ENCODE results near the gene NFATC2. TPM values are rescaled to one million over a fixed set of nuclear protein-coding genes. Genes with fewer than 3 reads are reported as not detected.
"Not testable (repeated sequence)": the region's sequence is repeated elsewhere in the genome, so short reads cannot be mapped to it uniquely, and the experiment has no call there.

Gene NFATC2
- total RNA-seq, 1 donor from 2014 or later, result 11.0 TPM

DNA sequence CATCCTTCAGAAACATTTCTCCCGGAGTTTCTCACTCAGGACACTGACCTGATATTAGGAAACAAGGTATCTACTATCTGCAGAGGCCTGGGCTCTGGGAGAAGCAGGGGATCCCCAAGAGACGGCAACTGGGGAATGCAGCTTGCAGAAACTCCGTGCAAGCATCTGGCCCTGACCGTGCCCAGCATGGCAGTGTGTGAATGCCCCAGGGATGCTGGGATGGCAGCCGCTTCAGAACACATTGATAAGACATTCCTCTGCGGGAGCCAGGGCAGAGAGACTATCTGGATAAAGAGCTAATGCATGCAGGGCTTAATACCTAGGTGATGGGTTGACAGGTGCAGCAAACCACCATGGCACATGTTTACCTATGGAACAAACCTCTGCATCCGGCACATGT is 55.4 kb downstream of the NFATC2 start:
- DNase-seq (ENCODE audit: low spot score) (peak; percentile 37), ATAC-seq (no peak)
- intact Hi-C loops (cut with DNase I), result loop anchor here (10.0 kb wide), 1 partner anchor 58 kb away; the partner anchor contains the start of gene NFATC2

DNA sequence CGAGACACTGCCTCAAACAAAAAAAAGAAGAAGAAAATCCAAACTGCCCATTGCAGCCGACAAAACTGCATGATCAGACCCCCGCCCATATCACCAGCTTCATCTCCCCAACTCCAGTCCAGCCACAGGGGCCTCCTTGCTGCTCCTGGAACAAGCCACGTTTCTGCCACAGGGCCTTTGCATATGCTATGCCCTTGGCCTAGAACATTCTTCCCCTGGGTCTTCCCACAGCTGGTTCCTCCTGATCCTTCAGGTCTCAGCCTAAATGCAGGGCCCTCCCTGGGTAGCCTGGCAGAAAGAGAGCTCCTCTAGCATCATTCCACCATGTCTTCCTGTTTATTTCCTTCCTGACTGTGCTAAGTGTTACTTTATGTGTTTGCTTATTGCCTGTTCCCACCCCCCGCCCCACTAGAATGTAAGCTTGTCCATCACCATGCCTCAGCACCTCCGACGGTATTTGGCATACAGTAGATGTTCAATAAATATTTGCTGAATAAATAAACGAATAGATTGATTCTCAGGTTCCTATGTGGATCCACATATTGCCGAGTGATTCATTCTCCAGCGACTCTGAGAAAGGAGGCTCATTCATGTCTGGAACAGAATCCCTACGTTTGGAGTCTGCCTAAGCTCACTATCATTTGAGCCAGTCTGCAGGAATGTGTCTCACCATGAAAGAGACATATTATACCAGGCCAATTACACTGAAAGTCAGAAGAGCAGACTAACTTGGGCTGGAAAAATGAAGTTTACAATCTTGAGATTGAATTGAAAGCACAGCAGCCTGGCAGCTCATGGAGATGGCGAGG is 56.1 kb downstream of the NFATC2 start:
- DNase-seq (ENCODE audit: low spot score) (peak; percentile 49), ATAC-seq (no peak)
- intact Hi-C loops (cut with DNase I), result loop anchor here (10.0 kb wide), 1 partner anchor 58 kb away; the partner anchor contains the start of gene NFATC2

DNA sequence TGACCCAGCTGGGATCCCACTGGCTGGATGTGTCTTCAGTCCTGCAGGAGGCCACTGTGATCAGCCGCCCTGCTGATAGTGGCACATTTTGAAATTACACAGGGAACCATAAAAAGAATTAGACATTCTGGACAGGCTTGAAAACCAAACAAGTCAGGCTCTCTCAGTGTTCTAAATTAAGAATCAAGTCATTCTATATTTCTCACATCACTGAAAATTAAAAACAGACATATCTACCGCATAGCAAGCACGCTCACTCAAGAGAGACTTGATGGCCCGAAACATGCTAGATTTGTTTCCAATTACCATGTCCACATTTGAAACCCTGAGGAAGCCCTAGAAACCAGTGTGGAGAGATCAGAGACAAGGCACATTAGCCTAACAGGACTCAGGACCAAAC is 57.7 kb downstream of the NFATC2 start:
- no peak for ATAC-seq
- intact Hi-C loops (cut with DNase I), result loop anchor here (10.0 kb wide), 1 partner anchor 60 kb away; the partner anchor contains the start of gene NFATC2
- DNase-seq (ENCODE audit: low spot score), result no peak

DNA sequence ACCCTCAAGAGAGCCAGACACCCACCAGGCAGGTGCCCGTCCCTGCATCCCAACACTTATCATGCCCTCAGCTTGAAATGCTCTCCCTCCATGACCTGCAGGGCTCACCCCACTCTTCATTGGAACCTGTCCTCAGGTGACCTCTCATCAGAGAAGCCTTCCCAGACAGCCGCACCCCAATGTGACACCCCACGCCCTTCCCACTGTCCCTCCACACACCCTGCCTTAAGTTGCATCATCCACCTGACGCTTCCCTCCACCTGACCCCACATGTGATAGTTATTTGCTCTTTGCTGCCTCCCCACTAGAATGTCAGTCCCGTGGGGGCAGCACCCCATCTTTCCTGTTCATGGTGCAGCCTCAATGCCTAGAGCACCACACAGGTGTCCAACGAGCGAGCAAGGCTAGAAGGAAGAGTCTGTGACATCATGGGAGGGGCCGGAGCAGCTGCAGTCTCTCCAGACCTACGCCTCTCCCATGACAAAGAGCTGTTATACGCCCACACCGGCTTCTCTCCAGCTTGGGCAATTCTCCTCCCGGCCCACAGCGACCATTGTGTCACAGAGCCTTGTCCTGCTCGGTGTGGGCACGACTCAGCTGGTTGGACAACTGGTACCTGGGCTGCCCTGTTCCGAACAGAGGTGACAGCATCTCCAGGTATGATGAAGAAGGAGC is 58.2 kb downstream of the NFATC2 start:
- DNase-seq (ENCODE audit: low spot score) (peak; percentile 63), ATAC-seq (peak; percentile 74)
- intact Hi-C loops (cut with DNase I), result loop anchor here (10.0 kb wide), 1 partner anchor 61 kb away; the partner anchor contains the start of gene NFATC2

DNA sequence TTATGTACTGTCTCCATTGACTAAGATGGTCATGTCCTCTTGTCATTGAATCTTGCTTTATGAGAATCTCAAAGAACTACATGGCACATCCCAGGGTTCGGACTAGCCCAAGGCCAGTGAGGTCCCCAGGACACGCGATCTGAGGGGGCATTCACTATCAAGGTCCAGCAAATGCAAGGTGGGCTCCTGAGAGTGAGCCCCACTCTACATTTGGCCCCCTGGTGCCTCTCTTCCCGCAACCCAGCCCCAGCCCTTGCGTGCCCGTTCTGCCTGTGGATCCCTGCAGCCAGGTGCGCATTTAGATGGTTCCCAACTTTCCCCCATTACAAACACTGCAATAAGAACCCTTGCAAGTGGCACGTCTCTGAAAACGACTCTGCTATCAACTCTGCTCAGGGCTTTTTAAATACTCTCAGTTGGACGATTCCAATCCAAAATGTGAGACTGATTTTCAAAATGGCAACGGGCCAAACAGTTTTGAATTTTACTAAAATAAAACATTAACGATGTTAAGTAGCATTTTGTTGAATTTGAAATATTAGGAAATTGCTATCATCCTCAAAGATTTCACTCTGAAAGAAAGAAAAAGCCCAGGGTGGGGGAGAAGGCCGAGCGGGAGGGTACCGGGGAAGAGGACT is 59.6 kb downstream of the NFATC2 start:
- ATAC-seq (no peak), DNase-seq (ENCODE audit: low spot score) (peak; percentile 45)
- intact Hi-C loops (cut with DNase I), result loop anchor here (10.0 kb wide), 1 partner anchor 62 kb away; the partner anchor contains the start of gene NFATC2

DNA sequence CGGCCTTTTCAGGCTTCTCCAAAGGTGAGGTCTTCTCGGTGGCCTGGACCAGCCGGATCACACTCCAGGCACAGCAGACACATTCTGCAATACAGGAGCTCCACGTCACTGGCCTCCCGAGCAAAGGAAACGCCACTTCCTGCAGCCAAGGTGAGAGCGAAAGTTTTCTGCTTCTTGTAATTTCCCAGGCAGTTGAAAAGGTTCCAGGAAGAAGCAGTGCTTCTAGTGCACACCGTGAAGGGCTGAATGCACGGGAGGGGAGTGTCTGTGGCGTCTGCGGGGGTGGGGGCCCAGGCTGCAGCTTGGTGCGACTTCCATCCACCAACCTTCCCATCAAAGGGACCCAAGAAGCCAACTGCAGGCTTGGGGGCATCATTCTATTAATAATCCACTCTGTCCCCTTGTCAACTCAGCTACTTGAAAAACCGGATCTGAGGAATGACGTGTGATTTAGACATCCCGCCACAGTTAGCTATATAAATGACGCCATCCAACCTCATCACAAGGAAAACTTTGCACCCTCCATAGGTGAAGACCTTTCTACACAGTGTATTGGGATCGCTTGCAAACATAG is 61.1 kb downstream of the NFATC2 start:
- ATAC-seq, result no peak
- DNase-seq (ENCODE audit: low spot score), result peak; percentile 35
- intact Hi-C loops (cut with DNase I), result loop anchor here (10.0 kb wide), 1 partner anchor 63 kb away; the partner anchor contains the start of gene NFATC2

DNA sequence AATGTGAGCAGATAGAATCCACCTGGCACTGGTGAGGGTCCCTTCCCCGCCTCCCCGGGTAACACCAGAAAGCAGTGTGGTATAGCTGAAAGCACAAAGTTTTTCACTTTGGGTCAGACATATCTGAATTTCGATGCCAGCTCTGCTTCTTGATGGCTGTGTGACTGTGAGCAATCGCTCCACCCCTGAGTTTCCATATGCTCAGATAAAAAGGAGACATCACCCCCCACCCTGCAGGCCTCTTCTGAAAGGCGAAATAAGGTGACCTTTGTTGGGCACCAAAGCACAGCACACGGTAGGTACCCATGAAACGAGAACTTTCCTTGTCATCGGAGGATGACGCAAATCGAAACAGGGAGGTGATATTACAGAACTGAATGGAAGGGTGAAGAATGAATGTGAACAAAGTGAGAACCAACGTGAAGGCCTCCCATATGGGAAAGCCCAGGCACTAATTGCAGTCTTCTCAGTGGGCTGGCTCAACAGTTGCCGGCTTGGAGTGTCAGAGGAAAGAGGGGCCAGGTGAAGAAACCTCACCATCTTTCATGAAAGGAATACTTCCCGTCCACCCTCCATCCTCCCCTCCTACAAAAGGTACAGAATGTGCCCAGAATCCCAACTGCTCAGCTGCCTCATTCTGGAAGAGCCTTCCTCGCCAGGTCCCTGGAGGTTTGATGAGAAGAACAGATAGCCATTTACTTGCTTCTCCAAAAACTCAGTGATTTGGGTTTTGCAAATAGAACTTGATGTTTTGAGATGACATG is 61.8 kb downstream of the NFATC2 start:
- no peak for ATAC-seq
- peak; percentile 27 for DNase-seq (ENCODE audit: low spot score)
- intact Hi-C loops (cut with DNase I), result loop anchor here (10.0 kb wide), 1 partner anchor 64 kb away; the partner anchor contains the start of gene NFATC2

DNA sequence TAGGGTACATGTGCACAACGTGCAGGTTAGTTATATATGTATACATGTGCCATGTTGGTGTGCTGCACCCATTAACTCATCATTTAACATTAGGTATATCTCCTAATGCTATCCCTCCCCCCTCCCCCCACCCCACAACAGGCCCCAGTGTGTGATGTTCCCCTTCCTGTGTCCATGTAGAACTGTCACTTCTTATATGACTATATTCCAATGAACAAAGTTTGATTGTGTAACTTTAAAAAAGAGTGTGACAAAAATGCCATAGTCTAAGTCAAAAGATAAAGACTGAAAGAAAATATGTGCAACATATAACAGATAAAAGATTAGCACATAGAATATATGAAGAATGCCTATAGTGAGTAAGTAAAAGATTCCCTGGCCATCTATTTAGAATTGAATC is 66.4 kb downstream of the NFATC2 start:
- intact Hi-C loops (cut with DNase I); ATAC-seq; DNase-seq (ENCODE audit: low spot score): not testable (repeated sequence)

DNA sequence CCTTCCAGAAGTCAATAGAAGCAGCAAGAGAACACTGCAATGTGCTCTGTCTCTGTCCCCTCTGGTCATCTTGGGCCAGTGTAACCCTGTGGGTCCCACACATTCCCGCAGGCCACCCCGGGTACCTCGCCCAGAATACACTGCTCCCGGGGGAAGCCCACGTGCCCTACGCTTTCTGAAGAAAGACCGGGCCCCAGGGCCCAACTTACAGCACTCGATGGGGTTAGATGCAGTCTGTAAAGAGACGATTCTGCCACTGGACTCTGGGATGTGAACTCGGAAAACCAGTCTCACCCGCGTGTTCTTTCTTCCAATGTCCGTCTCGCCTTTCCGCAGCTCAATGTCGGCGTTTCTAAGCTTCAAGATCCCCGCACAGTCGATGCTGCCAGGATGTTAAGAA is 68.7 kb downstream of the NFATC2 start:
- DNase-seq (ENCODE audit: low spot score), result no peak
- intact Hi-C loops (cut with DNase I), result no loop called here
- ATAC-seq, result no peak

DNA sequence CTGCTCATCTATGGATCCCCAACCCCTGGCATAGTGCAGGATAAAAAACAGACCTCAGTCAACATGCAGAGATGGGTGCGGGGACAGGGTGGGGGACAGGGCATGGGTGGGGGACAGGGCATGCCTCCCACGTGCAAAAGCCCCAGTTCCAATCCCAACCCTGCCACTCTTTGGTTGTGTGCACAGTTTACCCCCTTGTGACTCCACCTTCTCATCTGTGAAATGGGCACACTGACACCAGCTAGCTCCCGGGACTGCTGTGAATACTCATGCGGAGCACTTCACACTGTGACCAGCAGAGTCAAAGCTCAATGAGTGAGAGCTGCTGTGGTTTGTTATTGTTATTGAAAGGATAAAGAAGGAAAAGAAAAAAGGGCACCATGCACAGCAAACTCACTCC is 69.3 kb downstream of the NFATC2 start:
- DNase-seq (ENCODE audit: low spot score) (no peak), ATAC-seq (no peak)
- intact Hi-C loops (cut with DNase I), result no loop called here

DNA sequence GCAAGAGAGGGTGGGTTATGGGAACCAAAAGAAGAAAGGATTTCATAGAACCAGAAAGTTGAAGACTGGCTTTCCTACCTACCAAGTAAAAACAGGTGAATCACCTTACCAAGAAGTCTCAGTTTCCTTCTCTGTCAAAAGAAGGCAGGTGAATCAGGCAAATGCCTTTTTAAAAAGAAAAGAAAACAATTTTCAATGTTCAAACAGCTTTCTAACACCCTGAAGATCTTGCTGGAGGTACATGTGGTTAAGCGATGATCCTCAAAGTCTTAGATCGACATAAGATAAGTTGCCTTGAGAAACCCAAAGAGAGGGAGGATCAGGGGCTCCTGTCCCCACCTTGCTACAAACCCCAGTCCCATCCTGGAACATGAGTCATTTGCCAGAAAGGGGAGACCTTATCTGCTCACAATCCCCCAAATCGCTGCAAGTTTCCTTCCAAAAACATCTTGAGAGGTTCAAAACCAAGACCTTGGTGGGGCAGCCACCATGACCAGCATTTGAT is 71.6 kb downstream of the NFATC2 start:
- no peak for ATAC-seq
- no peak for DNase-seq (ENCODE audit: low spot score)
- intact Hi-C loops (cut with DNase I), result no loop called here

DNA sequence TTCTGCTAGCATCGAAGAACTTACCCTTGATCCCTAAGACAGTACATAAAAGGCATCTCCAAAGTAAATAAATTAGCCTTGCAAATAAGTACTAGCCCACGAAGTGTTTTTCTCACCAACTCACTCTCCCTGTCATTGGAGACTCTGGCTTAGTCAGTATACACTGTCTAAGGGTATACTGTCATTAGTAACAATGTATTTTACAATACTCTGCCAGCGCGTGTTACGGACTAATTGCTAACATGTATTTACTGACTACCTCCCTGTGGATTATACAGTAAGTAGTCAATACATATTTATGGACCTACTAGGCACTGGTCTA is 72.1 kb downstream of the NFATC2 start:
- ATAC-seq (no peak), DNase-seq (ENCODE audit: low spot score) (no peak)
- intact Hi-C loops (cut with DNase I), result no loop called here

DNA sequence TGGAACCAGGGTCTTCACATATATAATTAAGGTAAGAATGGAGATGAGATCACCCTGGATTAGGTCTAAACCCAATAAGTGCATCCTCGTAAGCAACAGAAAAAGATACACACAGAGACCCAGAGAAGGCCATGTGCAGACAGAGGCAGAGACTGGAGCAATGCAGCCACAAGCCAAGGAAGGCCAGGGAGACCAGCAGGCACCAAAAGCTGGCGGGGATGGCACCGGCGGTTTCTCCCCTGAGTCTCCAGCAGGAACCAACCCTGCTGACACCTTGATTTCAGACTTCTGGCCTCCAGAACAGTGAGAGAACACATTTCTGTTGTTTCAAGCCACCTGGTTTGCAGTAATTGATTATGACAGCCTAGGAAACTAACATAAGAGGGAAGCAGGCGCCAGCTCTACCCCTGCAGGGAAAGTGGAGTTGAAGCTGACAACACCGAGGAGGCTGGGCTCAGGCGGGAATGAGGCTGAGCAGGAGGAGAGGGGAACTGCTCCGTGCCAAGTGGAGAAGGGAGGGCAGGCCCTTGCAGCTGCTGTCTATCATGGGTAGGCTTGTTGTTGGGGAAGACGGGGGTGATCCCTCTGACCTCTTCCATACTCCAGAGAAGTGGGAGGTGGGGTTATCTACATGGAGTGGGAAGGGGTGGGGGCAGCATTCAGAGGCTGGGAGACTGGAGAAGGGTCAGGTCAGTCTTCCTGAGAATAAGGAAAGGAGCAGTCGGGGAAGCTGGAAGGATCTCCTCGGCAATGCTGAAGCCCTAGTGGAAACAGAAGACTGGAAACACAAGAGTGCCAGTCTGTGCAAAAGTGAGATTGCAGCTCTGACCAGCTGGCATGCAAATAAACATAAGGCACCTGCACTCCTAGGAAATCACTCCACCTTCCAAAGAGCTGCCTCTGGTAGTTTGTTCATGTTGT is 72.7 kb downstream of the NFATC2 start:
- intact Hi-C loops (cut with DNase I), result no loop called here
- DNase-seq (ENCODE audit: low spot score), result no peak
- ATAC-seq, result no peak

DNA sequence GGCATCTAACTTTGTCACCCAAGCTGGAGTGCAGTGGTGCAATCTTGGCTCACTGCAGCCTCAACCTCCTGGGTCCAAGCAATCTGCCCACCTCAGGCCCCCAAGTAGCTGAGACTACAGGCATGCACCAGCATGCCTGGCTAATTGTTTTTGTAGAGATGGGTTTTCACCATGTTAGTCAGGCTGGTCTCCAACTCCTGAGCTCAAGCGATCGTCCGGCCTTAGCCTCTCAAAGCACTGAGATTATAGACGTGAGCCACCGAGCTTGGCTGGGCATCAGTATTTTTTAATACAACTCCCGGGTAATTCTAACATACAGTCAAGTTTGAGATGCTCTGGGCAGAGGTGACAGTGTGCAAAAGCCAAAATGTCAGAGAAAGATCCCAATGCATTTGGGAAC is 73.5 kb downstream of the NFATC2 start:
- no peak for DNase-seq (ENCODE audit: low spot score)
- no peak for ATAC-seq
- intact Hi-C loops (cut with DNase I), result no loop called here

DNA sequence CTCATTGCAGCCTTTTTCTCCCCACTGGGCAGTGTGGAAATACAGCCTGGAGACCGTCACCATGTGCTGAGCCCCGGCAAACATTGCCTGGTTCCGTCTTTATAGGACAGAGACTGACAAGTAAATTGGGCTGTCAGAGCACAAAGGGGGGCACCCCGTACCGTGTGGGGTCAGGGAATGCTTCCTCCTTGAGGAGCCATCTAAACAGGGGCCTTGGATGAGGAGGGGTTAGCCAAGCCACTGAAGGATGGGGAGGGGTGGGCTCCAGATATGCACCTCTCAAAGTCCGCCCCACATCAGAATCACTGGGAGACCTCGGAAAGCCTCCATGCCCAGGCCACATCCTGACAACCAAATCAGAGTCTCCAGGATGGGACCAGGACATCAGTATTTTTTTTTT is 73.9 kb downstream of the NFATC2 start:
- ATAC-seq (peak; percentile 15), DNase-seq (ENCODE audit: low spot score) (no peak)
- intact Hi-C loops (cut with DNase I), result no loop called here

DNA sequence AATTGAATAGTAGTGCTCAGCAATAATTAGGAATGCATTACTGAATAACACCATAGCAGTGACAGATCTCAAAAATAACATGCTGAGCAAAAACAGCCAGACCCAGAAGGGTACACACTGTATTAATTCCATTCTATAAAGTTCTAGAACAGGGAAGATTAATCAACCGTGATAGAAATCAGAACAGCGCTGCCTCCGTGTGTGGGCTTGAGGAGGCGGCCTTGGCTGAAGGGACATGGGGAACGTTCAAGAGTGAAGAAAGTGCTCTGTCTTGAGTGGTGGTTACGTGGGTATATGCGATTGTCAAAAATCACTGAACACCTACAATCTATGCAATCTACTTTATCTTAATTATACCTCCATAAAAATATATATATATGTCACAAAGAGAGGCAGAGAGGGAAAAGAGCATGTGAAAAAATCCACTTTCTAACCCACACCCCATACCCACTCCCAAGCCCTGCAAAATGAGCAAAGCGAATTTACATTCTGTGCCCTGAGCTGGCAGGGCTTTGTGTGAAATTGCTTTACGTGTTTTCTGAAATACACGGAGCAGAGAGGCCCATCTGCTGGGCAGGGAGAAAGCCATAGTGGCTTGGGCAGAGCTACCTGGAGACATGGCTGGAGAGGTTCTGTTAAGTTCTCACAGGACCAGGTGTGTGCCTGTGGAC is 74.4 kb downstream of the NFATC2 start:
- ATAC-seq, result peak; percentile 17
- intact Hi-C loops (cut with DNase I), result no loop called here
- no peak for DNase-seq (ENCODE audit: low spot score)

DNA sequence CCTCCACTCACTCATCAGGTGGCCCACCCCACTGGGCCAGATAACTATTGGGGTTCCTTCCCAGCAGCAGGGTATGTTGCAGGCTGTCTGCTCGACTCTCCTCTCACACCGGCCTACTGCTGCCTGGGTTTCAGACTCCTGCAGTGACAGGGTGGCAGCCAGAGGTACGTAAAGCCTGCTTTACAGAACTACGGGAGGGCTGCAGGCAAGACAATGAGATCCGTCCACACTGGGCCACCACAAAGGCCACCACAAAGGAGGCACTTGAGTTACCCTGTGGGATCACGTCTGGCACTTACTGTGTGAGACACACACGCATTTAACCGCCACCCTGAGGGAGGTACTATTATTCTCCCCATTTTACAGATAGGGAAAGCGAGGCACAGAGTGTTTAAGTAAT is 78.5 kb downstream of the NFATC2 start:
- intact Hi-C loops (cut with DNase I), result no loop called here
- DNase-seq (ENCODE audit: low spot score) (no peak), ATAC-seq (no peak)

Data from sciatic nerve (tissue), 2 donors.